GM23338 (cell line): Measurements from ENCODE around the gene DOK7.

Source experiments
- CREB1 ChIP-seq: fragments of 250-450 bp; sonication (Bioruptor Pico); IDR thresholded peaks from 2 replicates; pipeline ENCODE4 v1.5.0; 2020; ENCODE audit warnings: low read depth, mild to moderate bottlenecking, moderate library complexity
- CTCF ChIP-seq, 2 experiments: fragments of 200-600 bp in 1 of 2; sonication (generic) in 1 of 2; conservative IDR thresholded peaks; 2 replicates each; pipeline versions ENCODE4 v1.5.1 to v1.6.1; 2016 to 2017; ENCODE audit warnings: antibody characterized with exemption in 2 of 2, low read depth in 2 of 2, mild to moderate bottlenecking in 2 of 2, moderate library complexity in 1 of 2
- EZH2 ChIP-seq: fragments of 200-600 bp; sonication (generic); IDR thresholded peaks from one replicate; pipeline ENCODE4 v1.8.0; 2017; ENCODE audit warnings: antibody characterized with exemption, mild to moderate bottlenecking, low read depth; ENCODE audit not compliant: unreplicated experiment
- EZH2phosphoT487 ChIP-seq: fragments of 200-600 bp; sonication (generic); IDR thresholded peaks from one replicate; pipeline ENCODE4 v1.8.1; 2018; ENCODE audit warnings: antibody characterized with exemption; ENCODE audit not compliant: unreplicated experiment
- JUNB ChIP-seq: IDR thresholded peaks from one replicate; pipeline ENCODE4 v1.6.1; 2016; ENCODE audit warnings: antibody characterized with exemption; ENCODE audit not compliant: unreplicated experiment
- POLR2AphosphoS5 ChIP-seq: IDR thresholded peaks from 2 replicates; pipeline ENCODE4 v1.6.1; 2016; ENCODE audit warnings: antibody characterized with exemption, low read depth
- ZNF331 ChIP-seq: fragments of 250-450 bp; sonication (Bioruptor Pico); IDR thresholded peaks from 2 replicates; pipeline ENCODE4 v1.5.0; 2020; ENCODE audit warnings: low read depth, mild to moderate bottlenecking, moderate library complexity
- TF ChIP-seq, protein P1 (sequence below): IDR thresholded peaks from one replicate; pipeline ENCODE4 v1.6.1; 2018; ENCODE audit warnings: antibody characterized with exemption; ENCODE audit not compliant: unreplicated experiment

- TF ChIP-seq, protein P1, sequence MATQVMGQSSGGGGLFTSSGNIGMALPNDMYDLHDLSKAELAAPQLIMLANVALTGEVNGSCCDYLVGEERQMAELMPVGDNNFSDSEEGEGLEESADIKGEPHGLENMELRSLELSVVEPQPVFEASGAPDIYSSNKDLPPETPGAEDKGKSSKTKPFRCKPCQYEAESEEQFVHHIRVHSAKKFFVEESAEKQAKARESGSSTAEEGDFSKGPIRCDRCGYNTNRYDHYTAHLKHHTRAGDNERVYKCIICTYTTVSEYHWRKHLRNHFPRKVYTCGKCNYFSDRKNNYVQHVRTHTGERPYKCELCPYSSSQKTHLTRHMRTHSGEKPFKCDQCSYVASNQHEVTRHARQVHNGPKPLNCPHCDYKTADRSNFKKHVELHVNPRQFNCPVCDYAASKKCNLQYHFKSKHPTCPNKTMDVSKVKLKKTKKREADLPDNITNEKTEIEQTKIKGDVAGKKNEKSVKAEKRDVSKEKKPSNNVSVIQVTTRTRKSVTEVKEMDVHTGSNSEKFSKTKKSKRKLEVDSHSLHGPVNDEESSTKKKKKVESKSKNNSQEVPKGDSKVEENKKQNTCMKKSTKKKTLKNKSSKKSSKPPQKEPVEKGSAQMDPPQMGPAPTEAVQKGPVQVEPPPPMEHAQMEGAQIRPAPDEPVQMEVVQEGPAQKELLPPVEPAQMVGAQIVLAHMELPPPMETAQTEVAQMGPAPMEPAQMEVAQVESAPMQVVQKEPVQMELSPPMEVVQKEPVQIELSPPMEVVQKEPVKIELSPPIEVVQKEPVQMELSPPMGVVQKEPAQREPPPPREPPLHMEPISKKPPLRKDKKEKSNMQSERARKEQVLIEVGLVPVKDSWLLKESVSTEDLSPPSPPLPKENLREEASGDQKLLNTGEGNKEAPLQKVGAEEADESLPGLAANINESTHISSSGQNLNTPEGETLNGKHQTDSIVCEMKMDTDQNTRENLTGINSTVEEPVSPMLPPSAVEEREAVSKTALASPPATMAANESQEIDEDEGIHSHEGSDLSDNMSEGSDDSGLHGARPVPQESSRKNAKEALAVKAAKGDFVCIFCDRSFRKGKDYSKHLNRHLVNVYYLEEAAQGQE, result no peak
- TF ChIP-seq EZH2phosphoT487 (no peak), EZH2 (no peak), CTCF (conservative IDR thresholded peaks at IDR 0.05; ENCODE audit: low read depth in 2 of 2) (no peak), CREB1 (CRISPR knock-in tag) (no peak), POLR2AphosphoS5 (no peak), JUNB (no peak), ZNF331 (CRISPR knock-in tag) (no peak)
Observed at GRCh38 chr4:3471886-3472285, 8.8 kb downstream of the DOK7 start.
